ENCODE measurements around the gene S100A16. TPM values are rescaled to one million over a fixed set of nuclear protein-coding genes. Genes with fewer than 3 reads are reported as not detected.
A peak's percentile ranks its signal among the peaks of the same experiment; 100 is the strongest.

S100A16 gene
- total and polyA plus RNA-seq, 9 of the 15 experiments (the other 6 are each of a cell fraction or from before 2014, with no cell fraction given), result 1.6 to 6.9 (median 4.3) TPM

GRCh38 chr1:153566414-153567371 lies 46.2 kb downstream of the S100A16 start (continued):
- TF ChIP-seq TAF1 (IDR thresholded peaks at IDR 0.05; ENCODE audit: control insufficient read depth, extremely low read depth, insufficient read depth, low read length, severe bottlenecking) (peak; percentile 59), LARP7 (IDR thresholded peaks at IDR 0.05) (no peak), NFE2 (IDR thresholded peaks at IDR 0.05; ENCODE audit: low read depth) (peak; percentile 96), ESRRA (IDR thresholded peaks at IDR 0.05; ENCODE audit: borderline replicate concordance, low read depth) (peak; percentile 9; the same call in 1 of the 2 replicates), ZBTB49 (CRISPR knock-in tag; IDR thresholded peaks at IDR 0.05; ENCODE audit: borderline replicate concordance) (no peak), ZNF696 (CRISPR knock-in tag; conservative IDR thresholded peaks at IDR 0.05) (no peak), HMBOX1 (IDR thresholded peaks at IDR 0.05) (no peak; the same call in 1 of the 2 replicates), NUFIP1 (IDR thresholded peaks at IDR 0.05; ENCODE audit: partially characterized antibody) (no peak), POLR2AphosphoS5 (IDR thresholded peaks at IDR 0.05; ENCODE audit: control insufficient read depth, insufficient read depth, low read depth, low read length) (peak; percentile 63; the same call in 1 of the 2 replicates), ATF7 (IDR thresholded peaks at IDR 0.05) (peak; percentile 66; the same call in 1 of the 2 replicates), NCOA4 (IDR thresholded peaks at IDR 0.05; ENCODE audit: partially characterized antibody) (no peak), CHD7 (IDR thresholded peaks at IDR 0.05; ENCODE audit: low read depth, low read length) (no peak)

Measured in K562 (cell line).